Naive thymus-derived CD8-positive, alpha-beta T cell (primary cell): ENCODE results near the gene ATPAF2. TPM values are rescaled to one million over a fixed set of nuclear protein-coding genes. Genes with fewer than 3 reads are reported as not detected.

Experiments
- ATAC-seq, 2 donors: fragments of 150-1000 bp; cut with Tn5 transposase in 1 of 2; sonication (Bioruptor Pico), chemical (Tn5 transposase) in 1 of 2; 1 replicate in 1 of 2; 2 replicates in 1 of 2; pipeline ENCODE4 v1.10.0; 2021; ENCODE audit warnings: mild to moderate bottlenecking in 2 of 2, moderate library complexity in 2 of 2
- POLR2A ChIA-PET: fragments of 350-600 bp; sonication (Branson Sonifier 250); formaldehyde crosslinking; loops from one replicate; lab custom pipeline; 2021; ENCODE audit warnings: antibody characterized with exemption; lab: Charles Lee
- DNase-seq, 10 donors: peaks; one replicate each; pipeline versions ENCODE4 v3.0.0 to v3.0.0-alpha.2; 2020 to 2022
- H3K27ac Mint-ChIP-seq, 10 donors: one replicate each; pipeline ENCODE4 v1.8.0; 2020 to 2022; ENCODE audit warnings: mild to moderate bottlenecking in 10 of 10, mixed read lengths in 10 of 10, moderate library complexity in 4 of 10, inconsistent platforms in 1 of 10
- H3K27me3 Mint-ChIP-seq, 5 donors: one replicate each; pipeline ENCODE4 v1.8.0; 2021 to 2022; ENCODE audit warnings: mixed read lengths in 5 of 5
- H3K36me3 Mint-ChIP-seq, 3 donors: one replicate each; pipeline ENCODE4 v1.8.0; 2020 to 2022; ENCODE audit warnings: mixed read lengths in 3 of 3, mild to moderate bottlenecking in 2 of 3, inconsistent platforms in 1 of 3
- H3K4me1 Mint-ChIP-seq, 4 donors: one replicate each; pipeline ENCODE4 v1.8.0; 2021 to 2022; ENCODE audit warnings: mixed read lengths in 4 of 4
- H3K4me3 Mint-ChIP-seq, 10 donors: one replicate each; pipeline ENCODE4 v1.8.0; 2020 to 2022; ENCODE audit warnings: mild to moderate bottlenecking in 10 of 10, mixed read lengths in 10 of 10, moderate library complexity in 6 of 10, inconsistent platforms in 1 of 10
- H3K9me3 Mint-ChIP-seq, 9 donors: one replicate each; pipeline ENCODE4 v1.8.0; 2020 to 2022; ENCODE audit warnings: mixed read lengths in 9 of 9, mild to moderate bottlenecking in 3 of 9, inconsistent platforms in 1 of 9, moderate library complexity in 1 of 9
- polyA plus RNA-seq, 3 donors: library from polyadenylated mRNA; unstranded; fragments of 300-500 nt; fragmentation: Illumina TruSeq; gene quantifications; one replicate each; pipeline ENCODE4 v1.2.3, GENCODE V29; 2021
- total RNA-seq, 8 experiments: library from RNA in 2 of 8; stranded (reverse) in 2 of 8; gene quantifications; one replicate each; pipeline ENCODE4 v1.2.3 and lab custom pipeline; 2021 to 2026

The ATPAF2 gene
- total and polyA plus RNA-seq, 5 experiments from 2014 or later = 15.3 to 28.7 (median 21.8) TPM

GRCh38 chr17:18064053-18064452 lies 25.1 kb upstream of the ATPAF2 start:
- no peaks in the 10 kb centered on the region for H3K4me1 Mint-ChIP-seq
- POLR2A ChIA-PET = no interaction called here
- no peak for DNase-seq
- no peak for ATAC-seq
- no peak overlapping the region for H3K4me3 Mint-ChIP-seq
- H3K27ac Mint-ChIP-seq = no peak overlapping the region
- H3K36me3 Mint-ChIP-seq = peaks cover 5 to 73% (median 5%) of the 10 kb centered on the region in 3 donors
- no peaks in the 10 kb centered on the region for H3K27me3 Mint-ChIP-seq
- H3K9me3 Mint-ChIP-seq = no peaks in the 10 kb centered on the region

- no peak for DNase-seq
- Mint-ChIP-seq H3K4me1 (peaks cover 0 to 1% (median 0%) of the 10 kb centered on the region in 4 donors), H3K27me3 (no peaks in the 10 kb centered on the region), H3K4me3 (no peak overlapping the region), H3K9me3 (no peaks in the 10 kb centered on the region), H3K36me3 (peaks cover 2 to 91% (median 8%) of the 10 kb centered on the region in 3 donors), H3K27ac (no peak overlapping the region)
- no peak for ATAC-seq
- POLR2A ChIA-PET = no interaction called here
These were observed 20.3 kb upstream of the ATPAF2 start for GRCh38 chr17:18059283-18059682.

GRCh38 chr17:18056214-18056613 lies 17.2 kb upstream of the ATPAF2 start:
- POLR2A ChIA-PET = no interaction called here
- Mint-ChIP-seq H3K4me1 (peaks cover 0 to 1% (median 0%) of the 10 kb centered on the region in 4 donors), H3K27me3 (no peaks in the 10 kb centered on the region), H3K36me3 (peaks cover 0 to 80% (median 9%) of the 10 kb centered on the region in 3 donors), H3K27ac (no peak overlapping the region), H3K4me3 (no peak overlapping the region), H3K9me3 (no peaks in the 10 kb centered on the region)
- ATAC-seq = no peak
- DNase-seq = no peak

- H3K4me3 Mint-ChIP-seq = no peak overlapping the region
These were observed 16.6 kb upstream of the ATPAF2 start for GRCh38 chr17:18055597-18055996.

GRCh38 chr17:18045691-18046350 lies 6.9 kb upstream of the ATPAF2 start:
- Mint-ChIP-seq H3K27ac (no peak overlapping the region), H3K36me3 (peaks cover 0 to 39% (median 7%) of the 10 kb centered on the region in 3 donors), H3K9me3 (no peaks in the 10 kb centered on the region), H3K4me1 (peaks cover 14 to 23% (median 22%) of the 10 kb centered on the region in 4 donors), H3K4me3 (no peak overlapping the region), H3K27me3 (no peaks in the 10 kb centered on the region)
- ATAC-seq (no peak), DNase-seq (no peak)
- POLR2A ChIA-PET = interaction anchor here (0.7 kb wide), 3 partner anchors 137 to 743 kb away, joined by 3 to 4 read pairs (median 4); no protein-coding TSS in a partner anchor

More at GRCh38 chr17:18055597-18055996, 16.6 kb upstream of the ATPAF2 start:
- Mint-ChIP-seq H3K9me3 (no peaks in the 10 kb centered on the region), H3K36me3 (peaks cover 0 to 78% (median 9%) of the 10 kb centered on the region in 3 donors), H3K27me3 (no peaks in the 10 kb centered on the region), H3K4me1 (peaks cover 0 to 1% (median 0%) of the 10 kb centered on the region in 4 donors), H3K27ac (no peak overlapping the region)
- no peak for DNase-seq
- POLR2A ChIA-PET = no interaction called here
- no peak for ATAC-seq

- no peak overlapping the region for H3K27ac Mint-ChIP-seq
- no peak for ATAC-seq
- H3K36me3 Mint-ChIP-seq = peaks cover 0 to 33% (median 7%) of the 10 kb centered on the region in 3 donors
- H3K27me3 Mint-ChIP-seq = no peaks in the 10 kb centered on the region
- POLR2A ChIA-PET = no interaction called here
- no peak overlapping the region for H3K4me3 Mint-ChIP-seq
- no peak for DNase-seq
- no peaks in the 10 kb centered on the region for H3K9me3 Mint-ChIP-seq
- H3K4me1 Mint-ChIP-seq = peaks cover 18 to 33% (median 31%) of the 10 kb centered on the region in 4 donors
These were observed 5.6 kb upstream of the ATPAF2 start for GRCh38 chr17:18044609-18045008.

GRCh38 chr17:18043491-18043890 lies 4.5 kb upstream of the ATPAF2 start:
- POLR2A ChIA-PET = no interaction called here
- no peaks in the 10 kb centered on the region for H3K27me3 Mint-ChIP-seq
- peak in 2 of 10 donors; percentile 7 to 16 for DNase-seq
- H3K9me3 Mint-ChIP-seq = no peaks in the 10 kb centered on the region
- H3K27ac Mint-ChIP-seq = no peak overlapping the region
- H3K4me3 Mint-ChIP-seq = no peak overlapping the region
- peaks cover 23 to 38% (median 35%) of the 10 kb centered on the region in 4 donors for H3K4me1 Mint-ChIP-seq
- no peak for ATAC-seq
- H3K36me3 Mint-ChIP-seq = peaks cover 0 to 30% (median 7%) of the 10 kb centered on the region in 3 donors

- no peak for ATAC-seq
- POLR2A ChIA-PET = no interaction called here
- Mint-ChIP-seq H3K36me3 (peaks cover 0 to 26% (median 7%) of the 10 kb centered on the region in 3 donors), H3K4me3 (no peak overlapping the region), H3K27me3 (no peaks in the 10 kb centered on the region), H3K4me1 (peaks cover 26 to 44% (median 40%) of the 10 kb centered on the region in 4 donors), H3K27ac (peak overlapping the region in 1 of 10 donors; percentile 67), H3K9me3 (no peaks in the 10 kb centered on the region)
- DNase-seq = no peak
These were observed 4.0 kb upstream of the ATPAF2 start for GRCh38 chr17:18042983-18043382.

- H3K4me1 Mint-ChIP-seq = peaks cover 34 to 54% (median 50%) of the 10 kb centered on the region in 4 donors
- ATAC-seq = no peak
These were observed 2.8 kb upstream of the ATPAF2 start for GRCh38 chr17:18041776-18042175.

GRCh38 chr17:18040261-18040858 lies 1.4 kb upstream of the ATPAF2 start:
- DNase-seq (peak in 1 of 10 donors; percentile 6), ATAC-seq (no peak)
- no peaks in the 10 kb centered on the region for H3K9me3 Mint-ChIP-seq
- H3K4me1 Mint-ChIP-seq = peaks cover 36 to 61% (median 56%) of the 10 kb centered on the region in 4 donors
- peak overlapping the region; percentile 85 to 94 (median 90) for H3K4me3 Mint-ChIP-seq
- POLR2A ChIA-PET = interaction anchor here (0.6 kb wide), 1 partner anchor 11 kb away, joined by 3 read pairs; no protein-coding TSS in a partner anchor
- H3K27ac Mint-ChIP-seq = peak overlapping the region; percentile 82 to 93 (median 89)
- H3K27me3 Mint-ChIP-seq = no peaks in the 10 kb centered on the region
- H3K36me3 Mint-ChIP-seq = peaks cover 0 to 6% (median 0%) of the 10 kb centered on the region in 3 donors

More at GRCh38 chr17:18041776-18042175, 2.8 kb upstream of the ATPAF2 start:
- H3K9me3 Mint-ChIP-seq = no peaks in the 10 kb centered on the region
- H3K36me3 Mint-ChIP-seq = peaks cover 0 to 17% (median 0%) of the 10 kb centered on the region in 3 donors
- peak overlapping the region; percentile 15 to 94 (median 88) for H3K4me3 Mint-ChIP-seq
- DNase-seq = no peak
- peak overlapping the region in 6 of 10 donors; percentile 5 to 93 (median 42) for H3K27ac Mint-ChIP-seq
- POLR2A ChIA-PET = interaction anchor here (0.6 kb wide), 1 partner anchor 114 kb away, joined by 3 read pairs; no protein-coding TSS in a partner anchor
- H3K27me3 Mint-ChIP-seq = no peaks in the 10 kb centered on the region

GRCh38 chr17:18039535-18040260 lies 730 bp upstream of the ATPAF2 start:
- Mint-ChIP-seq H3K4me1 (peaks cover 35 to 61% (median 56%) of the 10 kb centered on the region in 4 donors), H3K36me3 (peaks cover 0 to 3% (median 0%) of the 10 kb centered on the region in 3 donors), H3K4me3 (peak overlapping the region; percentile 85 to 100 (median 98)), H3K27me3 (no peaks in the 10 kb centered on the region), H3K9me3 (no peaks in the 10 kb centered on the region), H3K27ac (peak overlapping the region; percentile 82 to 99 (median 96))
- POLR2A ChIA-PET = interaction anchor here (0.6 to 2.0 kb wide), 2 partner anchors 11 to 67 kb away, joined by 3 to 10 read pairs; partner anchors contain the start of genes DRC3 and TOM1L2
- ATAC-seq (peak; percentile 43 to 57), DNase-seq (peak in 3 of 10 donors; percentile 7 to 74 (median 65))

- Mint-ChIP-seq H3K4me1 (peaks cover 37 to 66% (median 61%) of the 10 kb centered on the region in 4 donors), H3K9me3 (no peaks in the 10 kb centered on the region), H3K36me3 (no peaks in the 10 kb centered on the region), H3K27ac (peak overlapping the region; percentile 93 to 99 (median 96)), H3K4me3 (peak overlapping the region; percentile 85 to 100 (median 98)), H3K27me3 (no peaks in the 10 kb centered on the region)
- no peak for DNase-seq
- POLR2A ChIA-PET = interaction anchor here (0.6 to 2.0 kb wide), 5 partner anchors 48 to 253 kb away, joined by 3 to 10 read pairs (median 4); partner anchors contain the start of genes ALKBH5, DRC3 and TOM1L2
- no peak for ATAC-seq
These were observed 668 bp downstream of the ATPAF2 start for GRCh38 chr17:18038149-18038850.
